ENCODE measurements around the gene ZC3H7B.
"Not testable (repeated sequence)": the region's sequence is repeated elsewhere in the genome, so short reads cannot be mapped to it uniquely, and the experiment has no call there.

The ZC3H7B gene, protein sequence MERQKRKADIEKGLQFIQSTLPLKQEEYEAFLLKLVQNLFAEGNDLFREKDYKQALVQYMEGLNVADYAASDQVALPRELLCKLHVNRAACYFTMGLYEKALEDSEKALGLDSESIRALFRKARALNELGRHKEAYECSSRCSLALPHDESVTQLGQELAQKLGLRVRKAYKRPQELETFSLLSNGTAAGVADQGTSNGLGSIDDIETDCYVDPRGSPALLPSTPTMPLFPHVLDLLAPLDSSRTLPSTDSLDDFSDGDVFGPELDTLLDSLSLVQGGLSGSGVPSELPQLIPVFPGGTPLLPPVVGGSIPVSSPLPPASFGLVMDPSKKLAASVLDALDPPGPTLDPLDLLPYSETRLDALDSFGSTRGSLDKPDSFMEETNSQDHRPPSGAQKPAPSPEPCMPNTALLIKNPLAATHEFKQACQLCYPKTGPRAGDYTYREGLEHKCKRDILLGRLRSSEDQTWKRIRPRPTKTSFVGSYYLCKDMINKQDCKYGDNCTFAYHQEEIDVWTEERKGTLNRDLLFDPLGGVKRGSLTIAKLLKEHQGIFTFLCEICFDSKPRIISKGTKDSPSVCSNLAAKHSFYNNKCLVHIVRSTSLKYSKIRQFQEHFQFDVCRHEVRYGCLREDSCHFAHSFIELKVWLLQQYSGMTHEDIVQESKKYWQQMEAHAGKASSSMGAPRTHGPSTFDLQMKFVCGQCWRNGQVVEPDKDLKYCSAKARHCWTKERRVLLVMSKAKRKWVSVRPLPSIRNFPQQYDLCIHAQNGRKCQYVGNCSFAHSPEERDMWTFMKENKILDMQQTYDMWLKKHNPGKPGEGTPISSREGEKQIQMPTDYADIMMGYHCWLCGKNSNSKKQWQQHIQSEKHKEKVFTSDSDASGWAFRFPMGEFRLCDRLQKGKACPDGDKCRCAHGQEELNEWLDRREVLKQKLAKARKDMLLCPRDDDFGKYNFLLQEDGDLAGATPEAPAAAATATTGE

GRCh38 chr22:41301085-41302020 lies at the start of gene ZC3H7B:
Gene ZC3H7B (plus strand): TSS chr22:41301525. CDS start chr22:41320661, 19,136 bp downstream.
- peak; percentile 79 for DNase-seq

DNA sequence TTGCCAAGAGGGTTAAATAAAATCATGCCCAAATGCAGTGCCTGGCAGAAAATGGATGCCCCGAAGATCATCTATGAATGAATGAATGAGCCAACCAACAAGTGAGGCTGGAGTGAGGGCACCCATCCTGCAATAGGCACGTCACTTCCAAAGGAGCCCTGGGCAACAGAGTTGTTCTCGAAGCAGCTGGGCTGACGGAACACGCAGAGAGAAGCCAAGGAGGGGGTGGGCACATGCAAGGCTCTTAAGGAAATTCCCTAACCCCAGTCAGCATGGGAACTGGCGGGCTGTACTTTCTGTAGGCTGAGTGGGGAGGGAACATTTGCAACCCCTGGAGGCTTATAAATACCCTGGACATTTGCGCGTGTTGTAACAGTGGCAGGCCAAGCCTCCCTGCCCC lies 49.0 kb upstream of the ZC3H7B start:
- no peak for DNase-seq

- no peak for DNase-seq
Observed at GRCh38 chr22:41254230-41254629, 47.1 kb upstream of the ZC3H7B start.

- no peak for DNase-seq
Observed at GRCh38 chr22:41256254-41257253, 44.8 kb upstream of the ZC3H7B start.

- no peak for DNase-seq
Observed at GRCh38 chr22:41257696-41258095, 43.6 kb upstream of the ZC3H7B start.

GRCh38 chr22:41259756-41260155 lies 41.6 kb upstream of the ZC3H7B start:
- not testable (repeated sequence) for DNase-seq

GRCh38 chr22:41260871-41261270 lies 40.5 kb upstream of the ZC3H7B start:
- no peak for DNase-seq

GRCh38 chr22:41261541-41262249 lies 39.6 kb upstream of the ZC3H7B start:
- no peak for DNase-seq

DNA sequence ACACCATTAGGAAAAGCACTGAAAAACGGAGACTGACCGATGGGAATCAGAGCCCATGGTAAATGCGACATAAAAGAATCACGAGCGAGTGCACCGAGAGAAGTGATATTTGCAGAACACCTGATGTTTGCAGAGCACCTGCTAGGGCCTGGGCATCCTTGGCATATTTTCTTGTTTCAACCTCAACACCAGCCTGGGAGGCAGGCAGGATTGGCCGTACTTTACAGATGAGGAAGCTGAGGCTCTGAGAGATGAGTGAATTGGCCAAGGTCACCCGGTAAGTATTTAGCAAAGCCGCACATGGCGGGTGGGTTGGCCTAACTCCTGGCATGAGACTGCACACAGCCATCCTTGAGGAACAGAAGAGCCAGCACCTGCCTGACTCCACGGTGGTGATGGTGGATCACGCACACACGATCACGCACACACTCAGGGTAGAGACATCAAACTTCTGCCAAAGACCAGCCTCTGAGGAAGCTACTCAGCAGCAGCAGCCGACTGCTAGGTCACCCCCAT lies 39.0 kb upstream of the ZC3H7B start:
- DNase-seq: no peak

- DNase-seq: no peak
Observed at GRCh38 chr22:41263704-41264103, 37.6 kb upstream of the ZC3H7B start.

DNA sequence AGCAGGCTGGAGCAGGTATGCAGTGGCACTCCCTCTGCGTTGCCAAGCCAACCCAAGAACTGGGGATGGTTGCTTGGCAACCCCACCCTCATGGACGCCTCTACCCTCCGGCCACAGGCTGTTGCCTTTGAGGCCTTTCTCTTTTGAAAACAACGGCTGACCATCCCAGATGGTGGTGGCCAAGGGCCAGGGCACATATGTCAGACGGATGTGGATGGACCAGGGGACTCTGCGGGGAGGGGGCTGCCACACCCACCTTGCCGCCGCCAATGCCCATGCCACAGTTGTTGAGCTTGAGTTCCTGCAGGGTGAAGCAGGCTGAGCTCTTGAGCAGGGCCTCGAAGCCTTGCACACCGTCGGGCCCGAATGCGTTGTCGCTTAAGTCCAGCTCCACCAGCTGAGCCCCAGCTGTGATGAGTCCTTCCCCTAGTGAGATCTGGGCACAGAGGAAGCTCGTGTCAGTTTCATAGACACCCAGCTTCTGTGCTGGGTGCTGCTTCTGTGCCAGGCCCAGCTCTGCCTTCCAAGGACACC lies 36.9 kb upstream of the ZC3H7B start:
- DNase-seq: no peak

DNA sequence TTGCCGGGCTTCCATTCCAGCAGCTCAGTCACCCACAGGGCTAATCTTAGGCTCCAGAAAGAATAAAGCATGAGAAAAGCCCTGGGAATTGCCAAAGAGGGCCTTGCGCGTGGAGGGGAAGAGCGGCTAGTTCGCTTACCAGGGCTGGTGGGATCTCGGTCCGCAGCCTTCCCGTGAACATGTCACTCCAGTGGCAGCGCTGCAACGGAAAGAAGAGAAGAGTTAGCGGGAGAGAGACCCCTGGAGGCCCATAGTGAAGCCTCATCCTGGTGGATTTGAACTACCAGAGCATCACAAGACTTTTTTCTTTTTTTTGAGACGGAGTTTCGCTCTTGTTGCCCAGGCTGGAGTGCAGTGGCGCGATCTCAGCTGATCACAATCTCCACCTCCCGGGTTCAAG lies 33.4 kb upstream of the ZC3H7B start:
- no peak for DNase-seq

DNA sequence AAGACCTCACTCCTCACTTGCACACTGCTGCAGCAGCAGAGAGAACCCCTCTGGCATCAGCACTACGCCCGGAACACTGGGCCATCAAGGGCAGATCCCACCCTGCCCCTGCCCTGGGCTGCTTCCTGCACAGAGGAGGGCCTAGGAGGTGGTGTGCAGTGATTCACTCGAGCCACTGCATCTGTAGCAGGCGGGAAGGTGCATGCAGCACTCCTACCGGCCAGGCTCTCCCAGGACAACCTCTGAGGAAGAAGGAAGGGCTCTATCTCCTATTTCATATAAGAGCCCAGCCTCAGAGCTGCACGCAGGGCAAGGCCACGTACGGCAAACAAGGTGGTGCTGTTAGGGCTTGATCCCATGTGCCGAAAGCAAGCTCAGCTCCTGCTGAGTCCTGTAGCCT lies 29.5 kb upstream of the ZC3H7B start:
- DNase-seq: no peak

DNA sequence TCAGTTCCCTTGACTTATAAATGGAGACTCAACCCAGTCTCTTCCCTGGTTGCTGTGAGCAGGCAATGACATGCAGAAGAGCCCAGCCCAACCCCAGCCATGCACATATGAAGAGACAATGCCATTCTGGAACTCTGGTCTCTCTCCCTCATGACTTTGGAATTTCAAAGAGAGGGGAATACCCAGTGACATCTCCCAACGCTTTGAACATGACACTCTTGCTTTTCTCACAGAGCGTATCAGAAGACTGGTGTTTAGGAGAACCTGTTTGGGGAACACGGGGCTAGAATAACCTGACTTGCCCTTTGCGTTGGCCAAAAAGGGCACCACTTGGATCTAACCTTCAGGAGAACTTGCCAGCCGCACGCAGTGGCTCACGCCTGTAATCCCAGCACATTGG lies 28.2 kb upstream of the ZC3H7B start:
- DNase-seq: no peak

DNA sequence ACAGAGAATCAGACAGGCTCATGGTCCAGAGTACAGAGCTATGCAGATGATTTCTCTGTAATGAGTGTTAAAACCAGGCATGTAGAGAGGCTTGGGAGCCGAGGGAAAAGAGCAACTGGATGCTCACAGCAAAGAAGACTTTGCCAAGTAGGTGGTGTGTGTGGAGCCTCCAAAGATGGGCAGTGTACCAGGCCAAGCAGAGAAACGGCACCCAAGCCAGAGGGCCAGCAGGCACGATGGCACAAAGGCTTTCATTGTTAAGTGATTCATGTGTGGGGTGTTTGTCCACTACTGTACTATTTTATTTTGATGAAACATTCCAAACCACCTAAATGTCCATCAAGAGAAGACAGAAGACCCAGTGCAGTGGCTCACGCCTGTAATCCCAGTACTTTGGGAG lies 26.5 kb upstream of the ZC3H7B start:
- no peak for DNase-seq

DNA sequence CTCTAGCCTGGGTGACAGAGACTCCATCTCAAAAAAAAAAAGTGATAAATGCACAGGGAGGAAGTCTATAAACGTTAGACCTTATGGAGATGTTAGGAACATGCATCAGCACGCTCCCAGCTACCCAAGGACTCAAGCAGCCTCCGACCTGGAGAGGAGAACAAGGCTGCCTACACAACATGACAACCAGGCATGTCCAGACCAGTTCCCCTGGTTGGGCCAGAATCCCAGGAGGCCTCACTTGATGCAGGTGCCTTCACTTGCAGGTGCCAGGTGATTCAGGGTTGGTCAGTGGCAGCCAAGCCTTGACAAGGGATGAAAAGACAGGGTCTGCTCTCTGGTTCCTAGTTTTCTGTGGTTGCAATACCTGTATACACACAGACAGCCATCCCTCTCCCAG lies 21.3 kb upstream of the ZC3H7B start:
- no peak for DNase-seq

GRCh38 chr22:41280854-41281253 lies 20.5 kb upstream of the ZC3H7B start:
- DNase-seq: no peak

- DNase-seq: no peak
Observed at GRCh38 chr22:41284465-41284864, 16.9 kb upstream of the ZC3H7B start.

DNA sequence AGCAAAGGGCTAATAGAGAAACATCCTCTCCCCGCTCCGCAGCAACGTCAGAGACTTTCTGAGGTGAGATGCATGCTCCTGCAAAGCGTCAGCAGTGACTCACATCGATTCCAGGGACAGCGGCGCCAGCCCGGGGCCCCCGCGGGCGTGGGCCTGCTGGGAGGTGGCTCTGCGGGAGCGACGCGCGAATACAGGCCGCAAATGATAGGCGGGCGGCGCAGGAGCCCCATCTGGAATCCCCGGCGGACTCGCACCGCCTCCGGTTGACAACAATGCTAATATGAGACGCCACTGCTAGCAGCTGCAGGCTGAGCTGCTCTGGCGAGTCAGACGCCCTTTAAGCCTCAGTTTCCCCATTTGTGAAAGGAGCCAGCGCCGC lies 15.9 kb upstream of the ZC3H7B start:
- peak; percentile 82 for DNase-seq

Measured in activated CD4-positive, alpha-beta T cell treated with anti-CD3 and anti-CD28 coated beads, Interleukin-2, amount 50 U/mL, for 1 hour (primary cell).